Activated T-cell treated with anti-CD3 and anti-CD28 coated beads, Interleukin-2, amount 50 U/mL, for 72 hours (primary cell): ENCODE results near the gene KCNC1. TPM values are rescaled to one million over a fixed set of nuclear protein-coding genes. Genes with fewer than 3 reads are reported as not detected.

Experiments
- ATAC-seq, 2 donors: fragments of 150-1000 bp; cut with Tn5 transposase; replicated peaks in 1 of 2; 2 replicates each; pipeline ENCODE4 v1.10.0; 2021; ENCODE audit warnings: moderate library complexity in 2 of 2, mild to moderate bottlenecking in 1 of 2
- DNase-seq, 2 donors: peaks; one replicate each; pipeline ENCODE4 v3.0.0; 2021 to 2022; ENCODE audit warnings: mixed read lengths in 1 of 2
- H3K27ac Mint-ChIP-seq: one replicate; pipeline ENCODE4 v1.8.0; 2022; ENCODE audit warnings: mild to moderate bottlenecking, moderate library complexity, mixed read lengths
- H3K27me3 Mint-ChIP-seq: one replicate; pipeline ENCODE4 v1.8.0; 2022; ENCODE audit warnings: low read depth, mixed read lengths
- H3K36me3 Mint-ChIP-seq, 2 donors: one replicate each; pipeline ENCODE4 v1.8.0; 2022; ENCODE audit warnings: mixed read lengths in 2 of 2, mild to moderate bottlenecking in 1 of 2; ENCODE audit not compliant: insufficient read depth in 2 of 2
- H3K4me1 Mint-ChIP-seq: one replicate; pipeline ENCODE4 v1.8.0; 2022; ENCODE audit warnings: low read depth, mixed read lengths
- H3K4me3 Mint-ChIP-seq, 2 donors: one replicate each; pipeline ENCODE4 v1.8.0; 2022; ENCODE audit warnings: mild to moderate bottlenecking in 2 of 2, mixed read lengths in 2 of 2, moderate library complexity in 2 of 2
- H3K9me3 Mint-ChIP-seq, 2 donors: one replicate each; pipeline ENCODE4 v1.8.0; 2022; ENCODE audit warnings: mixed read lengths in 2 of 2
- total RNA-seq, 2 donors: library from RNA; stranded (reverse); gene quantifications; one replicate each; pipeline ENCODE4 v1.2.3, GENCODE V29; 2022

Gene KCNC1
- total RNA-seq, 2 donors from 2014 or later, result not detected

DNA sequence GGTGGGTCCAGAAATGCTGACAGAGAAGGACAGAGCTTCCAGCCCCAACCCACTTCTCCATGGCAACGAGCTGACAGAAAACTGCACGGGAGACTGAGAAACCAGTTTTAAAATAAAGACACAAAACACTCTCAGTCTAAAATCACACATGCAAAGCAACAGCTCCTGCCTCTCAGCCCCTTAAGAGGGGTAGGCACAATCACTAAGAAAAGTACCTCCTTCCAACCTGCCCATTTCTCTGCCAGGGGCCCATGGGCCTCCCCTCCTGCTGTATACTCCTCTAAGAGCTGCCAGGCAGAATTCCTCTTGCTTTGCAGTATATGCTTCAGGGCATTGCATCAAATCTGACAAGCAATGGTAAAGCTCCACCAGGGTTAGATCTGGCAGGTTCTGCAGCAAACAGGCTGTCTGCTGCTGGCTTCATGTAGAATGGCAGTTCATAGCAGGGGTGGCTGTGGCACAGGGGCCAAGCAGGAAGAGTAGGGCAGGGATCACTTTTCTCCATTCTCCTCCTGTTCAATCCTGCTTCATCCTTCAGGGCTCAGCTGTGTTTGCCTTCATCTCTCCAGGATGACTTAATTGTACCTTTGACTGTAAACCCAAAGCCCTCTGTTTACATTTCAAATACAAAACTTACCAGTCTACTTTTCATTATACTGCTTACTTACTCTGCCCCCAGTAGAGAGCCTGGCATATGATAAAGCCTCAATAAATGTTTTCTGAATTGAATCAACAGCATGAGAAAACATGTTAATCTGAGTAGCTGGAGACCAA lies 77.7 kb downstream of the KCNC1 start:
- DNase-seq (no peak), ATAC-seq (no peak)
- Mint-ChIP-seq H3K36me3 (no peaks in the 10 kb centered on the region), H3K4me3 (no peak overlapping the region), H3K27me3 (no peaks in the 10 kb centered on the region), H3K4me1 (no peaks in the 10 kb centered on the region), H3K27ac (no peak overlapping the region), H3K9me3 (no peaks in the 10 kb centered on the region)

- Mint-ChIP-seq H3K27ac (no peak overlapping the region), H3K9me3 (no peaks in the 10 kb centered on the region), H3K4me1 (no peaks in the 10 kb centered on the region), H3K4me3 (no peak overlapping the region), H3K27me3 (no peaks in the 10 kb centered on the region), H3K36me3 (no peaks in the 10 kb centered on the region)
- no peak for DNase-seq
- ATAC-seq, result no peak
These were observed 78.2 kb downstream of the KCNC1 start for GRCh38 chr11:17812865-17813187.

DNA sequence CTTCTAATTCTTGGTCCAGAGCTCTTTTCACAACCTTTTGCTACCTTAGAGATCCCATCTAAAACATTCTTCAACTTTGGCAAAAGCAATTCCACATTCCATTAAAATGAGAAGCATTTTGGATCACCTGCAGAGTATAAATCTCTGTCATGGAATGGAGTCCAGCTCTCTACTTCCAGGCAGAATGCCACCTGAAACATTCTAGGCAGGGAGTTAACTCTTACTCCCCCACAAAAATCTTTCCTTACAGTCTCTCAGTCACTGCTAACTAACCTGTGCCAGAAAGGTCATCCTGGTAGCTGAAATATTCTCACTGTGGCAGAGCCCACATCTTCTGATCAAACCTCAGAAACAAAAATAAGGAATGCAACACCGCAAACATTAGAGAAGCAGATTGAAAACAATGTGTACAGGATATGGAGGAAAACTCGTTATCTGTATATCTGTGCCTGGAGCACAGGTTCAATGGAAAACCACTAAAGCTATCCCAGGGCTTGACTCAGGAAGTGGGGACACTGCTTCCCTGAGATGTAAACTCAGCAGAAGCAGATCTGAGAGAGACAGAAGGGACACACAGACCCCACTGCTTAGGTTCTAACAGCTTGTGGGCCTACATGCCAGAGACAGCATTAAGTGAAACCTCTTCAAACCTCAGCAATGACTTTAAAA lies 78.9 kb downstream of the KCNC1 start:
- ATAC-seq (no peak), DNase-seq (no peak)
- Mint-ChIP-seq H3K27ac (no peak overlapping the region), H3K27me3 (no peaks in the 10 kb centered on the region), H3K4me1 (no peaks in the 10 kb centered on the region), H3K9me3 (no peaks in the 10 kb centered on the region), H3K4me3 (no peak overlapping the region), H3K36me3 (no peaks in the 10 kb centered on the region)

DNA sequence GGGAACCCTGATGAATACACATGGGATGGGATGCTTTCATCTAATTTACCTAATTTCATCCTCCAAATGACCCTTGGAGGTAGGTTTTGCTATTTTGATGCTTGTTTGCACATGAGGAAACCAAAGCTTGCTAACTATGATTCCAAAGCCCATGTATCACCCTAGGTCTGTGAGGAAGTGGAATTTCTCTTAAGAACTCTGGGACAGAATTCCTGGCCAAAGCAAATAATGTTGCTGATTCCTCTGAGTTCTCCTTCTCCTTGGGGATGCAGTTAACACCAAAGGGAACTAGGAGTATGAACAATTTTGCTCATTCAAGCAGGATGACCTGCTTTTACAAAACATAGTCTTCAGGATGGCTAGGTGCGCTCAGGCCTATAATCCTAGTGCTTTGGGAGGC lies 80.0 kb downstream of the KCNC1 start:
- no peak for ATAC-seq
- no peaks in the 10 kb centered on the region for H3K27me3 Mint-ChIP-seq
- H3K4me1 Mint-ChIP-seq, result no peaks in the 10 kb centered on the region
- no peak overlapping the region for H3K27ac Mint-ChIP-seq
- H3K4me3 Mint-ChIP-seq, result no peak overlapping the region
- H3K9me3 Mint-ChIP-seq, result no peaks in the 10 kb centered on the region
- DNase-seq, result no peak
- no peaks in the 10 kb centered on the region for H3K36me3 Mint-ChIP-seq

DNA sequence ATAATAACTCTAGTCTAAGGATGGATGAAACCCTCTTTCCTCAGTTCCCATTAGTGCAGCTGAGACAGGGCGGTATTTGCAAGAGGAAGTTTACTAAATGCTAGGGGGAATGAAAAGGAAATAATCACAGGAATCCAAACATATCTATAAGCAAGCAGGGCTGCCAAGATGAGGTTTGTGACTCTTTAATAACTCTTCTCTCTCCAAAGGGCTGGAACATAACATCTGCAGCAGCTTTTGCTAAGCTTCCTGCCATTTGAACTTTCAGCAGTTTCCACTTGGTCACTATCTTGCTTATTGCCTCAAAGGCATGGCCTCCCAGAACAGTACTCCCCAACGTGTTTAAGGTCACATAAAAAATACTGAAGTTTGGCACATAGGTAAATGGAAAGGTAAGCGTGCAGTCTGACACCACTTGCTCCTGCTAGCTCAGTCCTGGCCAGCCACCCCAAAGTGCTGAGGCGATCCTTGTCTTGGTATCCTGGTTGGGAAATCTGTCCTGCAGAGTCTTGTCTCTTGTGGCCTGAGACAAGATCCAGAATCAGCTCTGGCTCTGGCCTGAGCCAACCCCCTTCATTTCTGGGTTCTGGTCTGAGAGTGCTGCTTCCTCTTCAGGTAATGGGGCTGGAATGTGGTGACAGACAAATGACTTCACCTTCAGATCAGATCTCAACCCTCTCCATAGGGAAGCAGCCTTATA lies 81.8 kb downstream of the KCNC1 start:
- DNase-seq, result no peak
- Mint-ChIP-seq H3K4me3 (no peak overlapping the region), H3K9me3 (no peaks in the 10 kb centered on the region), H3K27ac (no peak overlapping the region), H3K4me1 (no peaks in the 10 kb centered on the region), H3K36me3 (no peaks in the 10 kb centered on the region), H3K27me3 (no peaks in the 10 kb centered on the region)
- no peak for ATAC-seq

DNA sequence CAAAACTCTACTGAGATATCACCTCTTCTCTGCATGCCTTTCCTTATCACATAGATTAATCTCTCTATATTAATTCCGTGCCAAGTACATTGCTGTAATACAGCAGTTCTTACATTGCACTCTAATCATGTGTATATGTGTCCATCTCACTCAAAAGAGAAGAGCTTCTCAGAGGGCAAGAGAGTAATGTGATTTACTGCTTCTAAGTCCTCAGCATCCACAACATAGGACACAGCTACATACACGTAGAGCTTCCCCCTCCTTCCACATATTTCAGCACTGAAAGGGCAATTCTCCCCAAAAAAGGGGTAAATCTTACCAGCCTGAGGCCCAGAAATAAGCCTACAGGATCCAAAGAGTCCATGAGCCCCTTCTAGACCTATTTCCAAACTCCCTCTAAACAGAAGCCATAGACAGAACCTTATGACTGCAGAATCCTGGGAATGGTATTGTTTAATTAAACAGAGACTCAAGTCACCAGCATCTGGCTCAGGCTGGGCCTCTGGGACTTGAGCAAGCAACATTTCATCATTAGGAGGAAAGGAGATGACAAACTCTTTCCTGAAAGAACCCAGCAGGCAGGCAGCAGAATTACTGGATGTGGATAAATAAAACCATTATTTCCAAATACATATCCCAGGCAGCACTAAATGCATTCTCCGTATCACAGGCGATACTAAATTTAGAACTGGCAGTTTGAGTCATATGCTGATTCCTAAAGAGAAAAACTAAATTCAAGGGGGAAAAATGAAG lies 87.2 kb downstream of the KCNC1 start:
- no peak for ATAC-seq
- H3K27ac Mint-ChIP-seq, result no peak overlapping the region

GRCh38 chr11:17822401-17822781 lies 87.8 kb downstream of the KCNC1 start:
- H3K36me3 Mint-ChIP-seq, result no peaks in the 10 kb centered on the region
- no peak overlapping the region for H3K27ac Mint-ChIP-seq
- H3K27me3 Mint-ChIP-seq, result no peaks in the 10 kb centered on the region
- no peak for DNase-seq
- H3K4me1 Mint-ChIP-seq, result no peaks in the 10 kb centered on the region
- no peak overlapping the region for H3K4me3 Mint-ChIP-seq
- no peak for ATAC-seq
- no peaks in the 10 kb centered on the region for H3K9me3 Mint-ChIP-seq

More for the DNA sequence above, 87.2 kb downstream of the KCNC1 start:
- no peaks in the 10 kb centered on the region for H3K9me3 Mint-ChIP-seq
- no peak for DNase-seq
- no peaks in the 10 kb centered on the region for H3K36me3 Mint-ChIP-seq
- H3K4me1 Mint-ChIP-seq, result no peaks in the 10 kb centered on the region
- no peaks in the 10 kb centered on the region for H3K27me3 Mint-ChIP-seq
- no peak overlapping the region for H3K4me3 Mint-ChIP-seq

GRCh38 chr11:17827006-17827405 lies 92.4 kb downstream of the KCNC1 start:
- no peaks in the 10 kb centered on the region for H3K4me1 Mint-ChIP-seq
- no peak overlapping the region for H3K4me3 Mint-ChIP-seq
- no peaks in the 10 kb centered on the region for H3K27me3 Mint-ChIP-seq
- H3K27ac Mint-ChIP-seq, result no peak overlapping the region
- DNase-seq (no peak), ATAC-seq (no peak)
- H3K9me3 Mint-ChIP-seq, result no peaks in the 10 kb centered on the region
- H3K36me3 Mint-ChIP-seq, result no peaks in the 10 kb centered on the region

- Mint-ChIP-seq H3K9me3 (no peaks in the 10 kb centered on the region), H3K4me3 (no peak overlapping the region), H3K4me1 (no peaks in the 10 kb centered on the region), H3K36me3 (no peaks in the 10 kb centered on the region), H3K27ac (no peak overlapping the region), H3K27me3 (no peaks in the 10 kb centered on the region)
- DNase-seq, result no peak
- ATAC-seq, result no peak
These were observed 93.8 kb downstream of the KCNC1 start for GRCh38 chr11:17828311-17828751.

DNA sequence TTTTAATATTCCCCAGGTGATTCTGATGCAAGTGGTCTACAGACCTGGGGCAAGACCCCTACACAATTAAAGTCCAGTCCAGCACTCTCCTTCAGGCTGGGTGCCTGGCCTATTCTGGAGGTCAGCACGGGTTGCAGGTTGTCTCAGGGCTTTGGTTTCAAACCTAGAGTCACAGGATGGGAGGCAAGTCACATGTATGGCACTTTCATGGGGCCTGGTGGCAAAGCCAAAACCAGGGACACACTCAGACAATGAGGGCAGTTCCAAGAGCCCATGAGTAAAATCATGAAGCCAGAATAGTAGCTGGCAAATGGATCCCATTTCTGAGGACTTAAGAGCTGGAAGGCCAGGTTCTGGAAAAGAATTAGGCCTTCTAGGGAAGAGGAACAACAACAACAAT lies 96.6 kb downstream of the KCNC1 start:
- H3K4me1 Mint-ChIP-seq, result no peaks in the 10 kb centered on the region
- DNase-seq (no peak), ATAC-seq (no peak)
- no peak overlapping the region for H3K27ac Mint-ChIP-seq
- no peaks in the 10 kb centered on the region for H3K9me3 Mint-ChIP-seq
- H3K4me3 Mint-ChIP-seq, result no peak overlapping the region
- no peaks in the 10 kb centered on the region for H3K27me3 Mint-ChIP-seq
- no peaks in the 10 kb centered on the region for H3K36me3 Mint-ChIP-seq

GRCh38 chr11:17831883-17832282 lies 97.3 kb downstream of the KCNC1 start:
- no peaks in the 10 kb centered on the region for H3K9me3 Mint-ChIP-seq
- H3K27me3 Mint-ChIP-seq, result no peaks in the 10 kb centered on the region
- DNase-seq, result no peak
- H3K4me1 Mint-ChIP-seq, result no peaks in the 10 kb centered on the region
- no peak overlapping the region for H3K27ac Mint-ChIP-seq
- no peaks in the 10 kb centered on the region for H3K36me3 Mint-ChIP-seq
- H3K4me3 Mint-ChIP-seq, result no peak overlapping the region
- no peak for ATAC-seq
